GM19025 (cell line): ENCODE measurements around the gene UBE3B.
A peak's percentile ranks its signal among the peaks of the same experiment; 100 is the strongest.
"Not testable (repeated sequence)": the region's sequence is repeated elsewhere in the genome, so short reads cannot be mapped to it uniquely, and the experiment has no call there.

Source experiments
- ATAC-seq: cut with Tn5 transposase; IDR thresholded peaks from one replicate; pipeline ENCODE4 v1.9.1; 2021; ENCODE audit warnings: mild to moderate bottlenecking, low read depth, moderate library complexity; ENCODE audit not compliant: unreplicated experiment

UBE3B gene

GRCh38 chr12:109477185-109477962 is at the start of gene UBE3B, which contains the start of gene KCTD10:
Gene UBE3B, plus strand, starts transcription at chr12:109477634. Its CDS starts 5,918 bp downstream, at chr12:109483552.
Gene KCTD10, minus strand, starts transcription at chr12:109477300. Its CDS starts 38 bp downstream, at chr12:109477262.
- peak; percentile 88 for ATAC-seq

GRCh38 chr12:109428037-109428629 is 49.3 kb upstream of the UBE3B start:
- ATAC-seq: no peak

GRCh38 chr12:109428804-109429203 is 48.6 kb upstream of the UBE3B start:
- not testable (repeated sequence) for ATAC-seq

- no peak for ATAC-seq
Observed at GRCh38 chr12:109430244-109430643, 47.2 kb upstream of the UBE3B start.

- ATAC-seq: no peak
Observed at GRCh38 chr12:109432431-109432830, 45.0 kb upstream of the UBE3B start.

GRCh38 chr12:109432842-109433304 is 44.6 kb upstream of the UBE3B start:
- ATAC-seq: no peak

GRCh38 chr12:109433618-109434017 is 43.8 kb upstream of the UBE3B start:
- no peak for ATAC-seq

- no peak for ATAC-seq
Observed at GRCh38 chr12:109434582-109434981, 42.9 kb upstream of the UBE3B start.

- no peak for ATAC-seq
Observed at GRCh38 chr12:109435428-109436187, 41.8 kb upstream of the UBE3B start.

GRCh38 chr12:109436188-109436560 is 41.3 kb upstream of the UBE3B start:
- no peak for ATAC-seq

- no peak for ATAC-seq
Observed at GRCh38 chr12:109439181-109439580, 38.3 kb upstream of the UBE3B start.

GRCh38 chr12:109439951-109440350 is 37.5 kb upstream of the UBE3B start:
- ATAC-seq: not testable (repeated sequence)

GRCh38 chr12:109440851-109441490 is 36.5 kb upstream of the UBE3B start:
- ATAC-seq: no peak

GRCh38 chr12:109443794-109444193 is 33.6 kb upstream of the UBE3B start:
- ATAC-seq: no peak

- ATAC-seq: no peak
Observed at GRCh38 chr12:109444259-109444658, 33.2 kb upstream of the UBE3B start.

GRCh38 chr12:109445191-109445609 is 32.2 kb upstream of the UBE3B start:
- ATAC-seq: no peak

- no peak for ATAC-seq
Observed at GRCh38 chr12:109446869-109447268, 30.6 kb upstream of the UBE3B start.

- ATAC-seq: no peak
Observed at GRCh38 chr12:109447482-109447881, 30.0 kb upstream of the UBE3B start.

GRCh38 chr12:109448272-109448671 is 29.2 kb upstream of the UBE3B start:
- ATAC-seq: no peak

- ATAC-seq: no peak
Observed at GRCh38 chr12:109448707-109449390, 28.6 kb upstream of the UBE3B start.
